BLaER1 treated with 17β-estradiol and CSF1 and Interleukin-3, amounts not matched to agents 10 nM and 100 nM (cell line): Measurements from ENCODE around the gene ADGRA1.

Experiments
- H3K27ac ChIP-seq, 11 experiments: shearing (Covaris generic); formaldehyde crosslinking; 2 replicates each; pipeline ENCODE4 v1.8.1; 2022
- H3K27me3 ChIP-seq, 11 experiments: shearing (Covaris generic); formaldehyde crosslinking; 2 replicates each; pipeline ENCODE4 v1.8.1; 2022
- H3K36me3 ChIP-seq, 11 experiments: shearing (Covaris generic); formaldehyde crosslinking; 2 replicates each; pipeline ENCODE4 v1.8.1; 2022
- H3K4me1 ChIP-seq, 10 experiments: shearing (Covaris generic); formaldehyde crosslinking; 2 replicates each; pipeline ENCODE4 v1.8.1; 2022
- H3K4me2 ChIP-seq, 11 experiments: shearing (Covaris generic); formaldehyde crosslinking; 2 replicates each; pipeline ENCODE4 v1.8.1; 2022
- H3K4me3 ChIP-seq, 10 experiments: shearing (Covaris generic); formaldehyde crosslinking; 2 replicates each; pipeline ENCODE4 v1.8.1; 2022
- H3K9ac ChIP-seq, 11 experiments: shearing (Covaris generic); formaldehyde crosslinking; 2 replicates each; pipeline ENCODE4 v1.8.1; 2022
- H3K9me3 ChIP-seq, 11 experiments: shearing (Covaris generic); formaldehyde crosslinking; replicated peaks in 1 of 11; 2 replicates each; pipeline ENCODE4 v1.8.1; 2022
- H4K20me1 ChIP-seq, 11 experiments: shearing (Covaris generic); formaldehyde crosslinking; 2 replicates each; pipeline ENCODE4 v1.8.1; 2022
- Cebpa-rat ChIP-seq, 11 experiments: shearing (Covaris generic); IDR thresholded peaks; 2 replicates each; pipeline ENCODE4 v1.8.1; 2022

Gene ADGRA1

GRCh38 chr10:133091316-133091715 is 3.6 kb downstream of the ADGRA1 start:
- Histone ChIP-seq H3K4me2 (0 out of 22 replicates have a peak overlapping the region, but pooled peaks of 1 of the 11 experiments have one; percentile 10), H3K9me3 (no peaks in the 10 kb centered on the region), H3K27ac (no peak overlapping the region), H3K36me3 (no peaks in the 10 kb centered on the region), H3K4me3 (no peak overlapping the region), H3K9ac (no peak overlapping the region), H3K27me3 (peaks cover 39 to 62% (median 46%) of the 10 kb centered on the region in 11 experiments), H4K20me1 (peaks cover 0 to 61% (median 15%) of the 10 kb centered on the region in 11 experiments; a peak in 12 of 22 replicates), H3K4me1 (peaks cover 0 to 14% (median 0%) of the 10 kb centered on the region in 10 experiments; a peak in 6 of 20 replicates)
- TF ChIP-seq Cebpa-rat (IDR thresholded peaks at IDR 0.05) = no peak

GRCh38 chr10:133093291-133093690 is 5.6 kb downstream of the ADGRA1 start:
- no peak for TF ChIP-seq Cebpa-rat (IDR thresholded peaks at IDR 0.05)
- H3K36me3 ChIP-seq = no peaks in the 10 kb centered on the region
- no peak overlapping the region for H3K4me3 ChIP-seq
- H3K27me3 ChIP-seq = peaks cover 19 to 47% (median 27%) of the 10 kb centered on the region in 11 experiments
- H3K27ac ChIP-seq = no peak overlapping the region
- peaks cover 0 to 24% (median 5%) of the 10 kb centered on the region in 10 experiments; a peak in 10 of 20 replicates for H3K4me1 ChIP-seq
- H3K9me3 ChIP-seq = no peaks in the 10 kb centered on the region
- peaks cover 0 to 53% (median 0%) of the 10 kb centered on the region in 11 experiments; a peak in 10 of 22 replicates for H4K20me1 ChIP-seq
- no peak overlapping the region for H3K9ac ChIP-seq
- no peak overlapping the region for H3K4me2 ChIP-seq

GRCh38 chr10:133094286-133094685 is 6.6 kb downstream of the ADGRA1 start:
- no peak for TF ChIP-seq Cebpa-rat (IDR thresholded peaks at IDR 0.05)
- no peaks in the 10 kb centered on the region for H3K36me3 ChIP-seq

GRCh38 chr10:133094866-133095265 is 7.1 kb downstream of the ADGRA1 start:
- Histone ChIP-seq H4K20me1 (peaks cover 0 to 53% (median 1%) of the 10 kb centered on the region in 11 experiments; a peak in 11 of 22 replicates), H3K36me3 (no peaks in the 10 kb centered on the region), H3K4me1 (peaks cover 0 to 28% (median 6%) of the 10 kb centered on the region in 10 experiments; a peak in 10 of 20 replicates), H3K4me3 (no peak overlapping the region), H3K9ac (no peak overlapping the region), H3K27ac (no peak overlapping the region), H3K9me3 (no peaks in the 10 kb centered on the region), H3K27me3 (peaks cover 3 to 31% (median 11%) of the 10 kb centered on the region in 11 experiments; a peak in 17 of 22 replicates), H3K4me2 (no peak overlapping the region)
- TF ChIP-seq Cebpa-rat (IDR thresholded peaks at IDR 0.05) = no peak

More at GRCh38 chr10:133094286-133094685, 6.6 kb downstream of the ADGRA1 start:
- H3K4me1 ChIP-seq = peaks cover 0 to 24% (median 5%) of the 10 kb centered on the region in 10 experiments; a peak in 10 of 20 replicates
- peaks cover 9 to 37% (median 17%) of the 10 kb centered on the region in 11 experiments for H3K27me3 ChIP-seq
- no peak overlapping the region for H3K27ac ChIP-seq
- H3K4me3 ChIP-seq = no peak overlapping the region
- H3K4me2 ChIP-seq = no peak overlapping the region
- peaks cover 0 to 55% (median 0%) of the 10 kb centered on the region in 11 experiments; a peak in 10 of 22 replicates for H4K20me1 ChIP-seq
- H3K9me3 ChIP-seq = no peaks in the 10 kb centered on the region
- no peak overlapping the region for H3K9ac ChIP-seq

GRCh38 chr10:133095586-133095985 is 7.9 kb downstream of the ADGRA1 start:
- Histone ChIP-seq H3K27me3 (peaks cover 0 to 25% (median 4%) of the 10 kb centered on the region in 11 experiments; a peak in 12 of 22 replicates), H3K9me3 (no peaks in the 10 kb centered on the region), H3K4me1 (peaks cover 0 to 33% (median 9%) of the 10 kb centered on the region in 10 experiments; a peak in 13 of 20 replicates), H3K4me2 (no peak overlapping the region), H4K20me1 (peaks cover 0 to 53% (median 7%) of the 10 kb centered on the region in 11 experiments; a peak in 12 of 22 replicates), H3K4me3 (no peak overlapping the region), H3K36me3 (no peaks in the 10 kb centered on the region), H3K9ac (no peak overlapping the region), H3K27ac (no peak overlapping the region)
- TF ChIP-seq Cebpa-rat (IDR thresholded peaks at IDR 0.05) = no peak

- Histone ChIP-seq H3K4me2 (peak overlapping the region in 6 of 11 experiments; percentile 11 to 44 (median 30); a peak in 8 of 22 replicates), H3K27ac (no peak overlapping the region), H3K4me1 (peaks cover 0 to 36% (median 20%) of the 10 kb centered on the region in 10 experiments; a peak in 15 of 20 replicates)
These were observed 9.0 kb downstream of the ADGRA1 start for GRCh38 chr10:133096616-133097269.

GRCh38 chr10:133097418-133097817 is 9.7 kb downstream of the ADGRA1 start:
- H3K4me2 ChIP-seq = peak overlapping the region in 2 of 11 experiments; percentile 24 to 44; a peak in 4 of 22 replicates
- H3K9me3 ChIP-seq = no peaks in the 10 kb centered on the region
- H3K27me3 ChIP-seq = peaks cover 0 to 37% (median 12%) of the 10 kb centered on the region in 11 experiments; a peak in 13 of 22 replicates
- H3K9ac ChIP-seq = no peak overlapping the region
- peaks cover 0 to 37% (median 23%) of the 10 kb centered on the region in 10 experiments; a peak in 15 of 20 replicates for H3K4me1 ChIP-seq
- H3K36me3 ChIP-seq = no peaks in the 10 kb centered on the region
- H3K27ac ChIP-seq = no peak overlapping the region
- no peak for TF ChIP-seq Cebpa-rat (IDR thresholded peaks at IDR 0.05)
- H3K4me3 ChIP-seq = no peak overlapping the region
- peaks cover 0 to 65% (median 10%) of the 10 kb centered on the region in 11 experiments; a peak in 12 of 22 replicates for H4K20me1 ChIP-seq

More at GRCh38 chr10:133096616-133097269, 9.0 kb downstream of the ADGRA1 start:
- no peak overlapping the region for H3K4me3 ChIP-seq
- H4K20me1 ChIP-seq = peaks cover 0 to 59% (median 10%) of the 10 kb centered on the region in 11 experiments; a peak in 11 of 22 replicates
- H3K27me3 ChIP-seq = peaks cover 0 to 36% (median 11%) of the 10 kb centered on the region in 11 experiments; a peak in 12 of 22 replicates
- no peak overlapping the region for H3K9ac ChIP-seq
- TF ChIP-seq Cebpa-rat (IDR thresholded peaks at IDR 0.05) = no peak
- H3K9me3 ChIP-seq = no peaks in the 10 kb centered on the region
- H3K36me3 ChIP-seq = no peaks in the 10 kb centered on the region

- H3K9ac ChIP-seq = no peak overlapping the region
- H3K27ac ChIP-seq = no peak overlapping the region
- H3K9me3 ChIP-seq = no peaks in the 10 kb centered on the region
- no peak overlapping the region for H3K4me2 ChIP-seq
- H3K27me3 ChIP-seq = peaks cover 0 to 37% (median 12%) of the 10 kb centered on the region in 11 experiments; a peak in 13 of 22 replicates
- H4K20me1 ChIP-seq = peaks cover 0 to 70% (median 10%) of the 10 kb centered on the region in 11 experiments; a peak in 12 of 22 replicates
- H3K4me3 ChIP-seq = no peak overlapping the region
- no peaks in the 10 kb centered on the region for H3K36me3 ChIP-seq
- TF ChIP-seq Cebpa-rat (IDR thresholded peaks at IDR 0.05) = no peak
- H3K4me1 ChIP-seq = peaks cover 0 to 41% (median 24%) of the 10 kb centered on the region in 10 experiments; a peak in 15 of 20 replicates
These were observed 10.2 kb downstream of the ADGRA1 start for GRCh38 chr10:133097961-133098360.
